GM12878 (cell line): ENCODE data around the gene NPHP3. TPM values are rescaled to one million over a fixed set of nuclear protein-coding genes. Genes with fewer than 3 reads are reported as not detected.
A peak's percentile ranks its signal among the peaks of the same experiment; 100 is the strongest.

Experiments
- ASH2L ChIP-seq: fragments of 300-600, 200-600 bp; sonication (generic); IDR thresholded peaks from 2 replicates; pipeline ENCODE4 v1.6.1; 2017; ENCODE audit warnings: low read depth, mild to moderate bottlenecking, borderline replicate concordance
- ATF2 ChIP-seq: IDR thresholded peaks from 2 replicates; pipeline ENCODE4 v1.6.1; 2012; ENCODE audit warnings: low read length, inconsistent platforms
- BCL11A ChIP-seq: IDR thresholded peaks from 2 replicates; pipeline ENCODE4 v1.6.1; 2011; ENCODE audit warnings: low read depth, low read length
- BMI1 ChIP-seq: fragments of 450-650 bp; IDR thresholded peaks from 2 replicates; pipeline ENCODE4 v1.6.1; 2016; ENCODE audit warnings: mild to moderate bottlenecking, moderate library complexity, borderline replicate concordance
- BRCA1 ChIP-seq: IDR thresholded peaks from 2 replicates; pipeline ENCODE4 v1.6.1; 2011; ENCODE audit warnings: low read depth, low read length, improper control_type of control experiment
- CREM ChIP-seq: IDR thresholded peaks from 2 replicates; pipeline ENCODE4 v1.6.1; 2014; ENCODE audit warnings: antibody characterized with exemption, low read depth
- EGR1 ChIP-seq, 2 experiments: IDR thresholded peaks; 1 replicate in 1 of 2; 2 replicates in 1 of 2; pipeline ENCODE4 v1.6.1; 2011 to 2012; ENCODE audit warnings: low read depth in 2 of 2, low read length in 2 of 2, borderline replicate concordance in 1 of 2, mild to moderate bottlenecking in 1 of 2, moderate library complexity in 1 of 2
- KLF5 ChIP-seq: fragments of 450-650 bp; IDR thresholded peaks from 2 replicates; pipeline ENCODE4 v1.6.1; 2014; ENCODE audit warnings: mild to moderate bottlenecking; ENCODE audit not compliant: partially characterized antibody
- MTA2 ChIP-seq: fragments of 450-650 bp; IDR thresholded peaks from 2 replicates; pipeline ENCODE4 v1.6.1; 2016; ENCODE audit warnings: low read depth, mild to moderate bottlenecking, moderate library complexity
- NFYA ChIP-seq: IDR thresholded peaks from 2 replicates; pipeline ENCODE4 v1.6.1; 2011; ENCODE audit warnings: low read depth, mild to moderate bottlenecking, low read length, improper control_type of control experiment, borderline replicate concordance
- NR2C1 ChIP-seq: fragments of 450-650 bp; IDR thresholded peaks from 2 replicates; pipeline ENCODE4 v1.6.1; 2017; ENCODE audit warnings: antibody characterized with exemption, mild to moderate bottlenecking, moderate library complexity
- NR2C2 ChIP-seq: IDR thresholded peaks from 2 replicates; pipeline ENCODE4 v1.6.1; 2011; ENCODE audit warnings: borderline replicate concordance, low read depth; ENCODE audit not compliant: control insufficient read depth, insufficient read length
- PML ChIP-seq: IDR thresholded peaks from 2 replicates; pipeline ENCODE4 v1.6.1; 2012; ENCODE audit warnings: low read length, inconsistent platforms
- PRDM15 ChIP-seq: fragments of 450-650 bp; formaldehyde crosslinking; IDR thresholded peaks from 2 replicates; pipeline ENCODE4 v1.4.0; 2020; ENCODE audit warnings: mild to moderate bottlenecking, moderate library complexity
- RCOR1 ChIP-seq: conservative IDR thresholded peaks from 2 replicates; pipeline ENCODE4 v1.6.1; 2012; ENCODE audit warnings: low read depth, low read length, improper control_type of control experiment
- RUNX3 ChIP-seq: IDR thresholded peaks from 2 replicates; pipeline ENCODE4 v1.6.1; 2012; ENCODE audit warnings: low read length, inconsistent platforms
- SP1 ChIP-seq: IDR thresholded peaks from one replicate; pipeline ENCODE4 v1.6.1; 2011; ENCODE audit warnings: low read depth, low read length
- SREBF1 ChIP-seq: IDR thresholded peaks from 2 replicates; pipeline ENCODE4 v1.6.1; 2012; ENCODE audit warnings: mild to moderate bottlenecking, low read length
- STAT3 ChIP-seq: IDR thresholded peaks from 2 replicates; pipeline ENCODE4 v1.6.1; 2011; ENCODE audit warnings: low read depth, low read length, improper control_type of control experiment
- USF1 ChIP-seq: IDR thresholded peaks from 2 replicates; pipeline ENCODE4 v1.6.1; 2011; ENCODE audit warnings: borderline replicate concordance, low read depth, mild to moderate bottlenecking, moderate library complexity, mixed read lengths, low read length; ENCODE audit not compliant: insufficient read depth; ENCODE audit errors: extremely low read length
- ZNF622 ChIP-seq: fragments of 450-650 bp; IDR thresholded peaks from 2 replicates; pipeline ENCODE4 v1.6.1; 2017; ENCODE audit warnings: mild to moderate bottlenecking, inconsistent platforms
- polyA plus RNA-seq, 11 experiments: library from polyadenylated mRNA; depleted of rRNA in 4 of 11; unstranded in 6 of 11; stranded (reverse) in 5 of 11; fragments of >200 nt; fragmentation: Nextera tagmentation in 4 of 11; fragmentation: Illumina TruSeq in 1 of 11; extraction: Ambion mirVana in 4 of 11; extraction: Trizol in 1 of 11; gene quantifications; 1 replicate in 1 of 11; 2 replicates in 10 of 11; pipeline versions ENCODE4 v1.2.1 to v1.2.3, GENCODE V29; 2011 to 2016; ENCODE audit warnings: inconsistent platforms in 2 of 11, missing spikeins in 2 of 11, low read depth in 1 of 11
- total RNA-seq, 4 experiments: library from RNA; depleted of rRNA in 3 of 4; stranded (reverse); fragments of >200 nt in 3 of 4; fragmentation: Illumina TruSeq in 1 of 4; extraction: Trizol in 1 of 4; gene quantifications; 2 replicates each; pipeline versions ENCODE4 v1.2.1 to v1.2.3, GENCODE V29; 2013 to 2021
- TF ChIP-seq, protein P1 (sequence below): IDR thresholded peaks from 2 replicates; pipeline ENCODE4 v1.6.1; 2011; ENCODE audit warnings: low read depth, low read length, improper control_type of control experiment, borderline replicate concordance
- TF ChIP-seq, protein P2 (sequence below): IDR thresholded peaks from 2 replicates; pipeline ENCODE4 v1.6.1; 2012; ENCODE audit warnings: low read depth, low read length, improper control_type of control experiment

The NPHP3 gene
- total and polyA plus RNA-seq, 10 of the 15 experiments (the other 5 are each of a cell fraction or from before 2014, with no cell fraction given), result 0.84 to 11.7 (median 2.9) TPM

DNA sequence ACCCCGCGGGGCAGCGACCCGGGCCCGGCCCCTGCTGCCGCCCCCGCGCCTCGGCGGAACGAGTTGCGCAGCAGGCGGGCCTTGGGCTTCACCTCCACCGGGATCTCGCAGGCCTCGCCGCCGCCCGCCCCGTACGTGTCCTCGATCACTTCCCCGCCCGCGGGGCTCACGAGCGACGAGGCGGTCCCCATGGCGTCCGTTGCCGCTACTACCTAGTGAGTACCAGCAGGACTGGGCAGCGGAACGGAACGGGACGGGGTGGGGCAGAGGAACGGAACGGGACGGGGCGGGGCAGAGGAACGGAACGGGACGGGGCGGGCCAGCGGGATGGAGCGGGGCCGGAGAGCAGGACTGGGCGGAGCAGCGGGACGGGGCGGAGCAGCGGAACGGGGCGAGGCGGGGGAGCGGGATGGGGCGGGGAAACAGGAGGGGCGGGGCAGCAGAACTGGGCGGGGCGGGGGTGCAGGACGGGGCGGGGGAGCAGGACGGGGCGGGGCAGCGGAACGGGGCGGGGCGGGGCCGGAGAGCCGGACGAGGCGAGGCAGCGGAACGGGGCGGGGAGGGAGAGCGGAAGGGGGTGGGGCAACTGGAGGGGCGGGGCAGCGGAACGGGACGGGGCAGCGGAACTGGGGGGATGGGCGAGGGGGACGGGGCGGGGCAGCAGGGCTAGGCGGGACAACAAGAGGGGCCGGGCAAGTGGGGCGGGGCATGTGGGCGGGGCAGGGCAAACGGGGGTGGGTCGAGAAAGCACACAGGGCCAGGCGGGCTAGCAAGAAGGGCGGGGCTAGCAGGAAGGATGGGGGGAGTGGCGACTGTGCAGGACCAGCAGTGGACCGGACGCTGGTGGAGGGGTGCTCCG lies at the start of gene NPHP3 (continued):
- no peak for TF ChIP-seq NR2C1
- TF ChIP-seq, protein P1, sequence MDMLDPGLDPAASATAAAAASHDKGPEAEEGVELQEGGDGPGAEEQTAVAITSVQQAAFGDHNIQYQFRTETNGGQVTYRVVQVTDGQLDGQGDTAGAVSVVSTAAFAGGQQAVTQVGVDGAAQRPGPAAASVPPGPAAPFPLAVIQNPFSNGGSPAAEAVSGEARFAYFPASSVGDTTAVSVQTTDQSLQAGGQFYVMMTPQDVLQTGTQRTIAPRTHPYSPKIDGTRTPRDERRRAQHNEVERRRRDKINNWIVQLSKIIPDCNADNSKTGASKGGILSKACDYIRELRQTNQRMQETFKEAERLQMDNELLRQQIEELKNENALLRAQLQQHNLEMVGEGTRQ, result no peak
- TF ChIP-seq BRCA1, result no peak
- TF ChIP-seq NR2C2, result no peak
- TF ChIP-seq SREBF1, result no peak
- no peak for TF ChIP-seq CREM
- TF ChIP-seq ASH2L, result no peak
- TF ChIP-seq EGR1 (IDR thresholded peaks at IDR 0.05; ENCODE audit: borderline replicate concordance in 1 of 2, low read depth in 2 of 2, low read length in 2 of 2), result peak in 1 of 2 experiments; percentile 86; a peak in 1 of 3 replicates
- no peak for TF ChIP-seq STAT3
- no peak for TF ChIP-seq ATF2
- no peak for TF ChIP-seq BMI1
- TF ChIP-seq BCL11A, result no peak
- TF ChIP-seq SP1, result peak; percentile 57
- no peak for TF ChIP-seq PML
- TF ChIP-seq PRDM15 (CRISPR knock-in tag), result no peak
- no peak for TF ChIP-seq RUNX3
- 0 out of 2 replicates have a peak, but pooled peaks have one; percentile 46 for TF ChIP-seq RCOR1
- no peak for TF ChIP-seq KLF5
- no peak for TF ChIP-seq USF1
- TF ChIP-seq ZNF622, result no peak
- no peak for TF ChIP-seq NFYA
- TF ChIP-seq, protein P2, sequence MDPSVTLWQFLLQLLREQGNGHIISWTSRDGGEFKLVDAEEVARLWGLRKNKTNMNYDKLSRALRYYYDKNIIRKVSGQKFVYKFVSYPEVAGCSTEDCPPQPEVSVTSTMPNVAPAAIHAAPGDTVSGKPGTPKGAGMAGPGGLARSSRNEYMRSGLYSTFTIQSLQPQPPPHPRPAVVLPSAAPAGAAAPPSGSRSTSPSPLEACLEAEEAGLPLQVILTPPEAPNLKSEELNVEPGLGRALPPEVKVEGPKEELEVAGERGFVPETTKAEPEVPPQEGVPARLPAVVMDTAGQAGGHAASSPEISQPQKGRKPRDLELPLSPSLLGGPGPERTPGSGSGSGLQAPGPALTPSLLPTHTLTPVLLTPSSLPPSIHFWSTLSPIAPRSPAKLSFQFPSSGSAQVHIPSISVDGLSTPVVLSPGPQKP, result no peak
- TF ChIP-seq MTA2, result no peak
